Neural cell (in vitro differentiated cells): ENCODE results near the gene ADGRD2. TPM values are rescaled to one million over a fixed set of nuclear protein-coding genes. Genes with fewer than 3 reads are reported as not detected.

Experiments used
- H2AFZ ChIP-seq: fragments of 200-600, 300-800 bp; sonication (generic), shearing (Covaris generic); 2 replicates; pipeline ENCODE4 v1.6.0; 2014; ENCODE audit warnings: low read depth, mild to moderate bottlenecking, antibody characterized with exemption, low read length, moderate library complexity
- H3F3A ChIP-seq: fragments of 200-600 bp; shearing (Covaris generic); 2 replicates; pipeline ENCODE4 v1.6.1; 2016; ENCODE audit warnings: mild to moderate bottlenecking, moderate library complexity, mixed read lengths, antibody characterized with exemption, low read length; ENCODE audit not compliant: insufficient read depth, poor library complexity, severe bottlenecking
- H3K27ac ChIP-seq: fragments of 200-600, 300-800 bp; sonication (generic), shearing (Covaris generic); 2 replicates; pipeline ENCODE4 v1.5.1; 2014; ENCODE audit warnings: mild to moderate bottlenecking, low read length, moderate library complexity
- H3K27me3 ChIP-seq: fragments of 300-800, 200-600 bp; sonication (generic), shearing (Covaris generic); 2 replicates; pipeline ENCODE4 v1.6.0; 2014; ENCODE audit warnings: mild to moderate bottlenecking, low read depth, low read length, moderate library complexity; ENCODE audit not compliant: insufficient read depth
- H3K36me3 ChIP-seq: fragments of 300-800, 200-600 bp; sonication (generic), shearing (Covaris generic); 2 replicates; pipeline ENCODE4 v1.5.1; 2014; ENCODE audit warnings: mild to moderate bottlenecking, antibody characterized with exemption, low read length, moderate library complexity; ENCODE audit not compliant: insufficient read depth
- H3K4me2 ChIP-seq: fragments of 300-800, 200-600 bp; sonication (generic), shearing (Covaris generic); 2 replicates; pipeline ENCODE4 v1.6.0; 2014; ENCODE audit warnings: mild to moderate bottlenecking, low read length
- H3K4me3 ChIP-seq: fragments of 300-800, 200-600 bp; sonication (generic), shearing (Covaris generic); 2 replicates; pipeline ENCODE4 v1.5.1; 2014; ENCODE audit warnings: mild to moderate bottlenecking, low read length, moderate library complexity
- H3K79me2 ChIP-seq: fragments of 200-600 bp; shearing (Covaris generic); replicated peaks from 2 replicates; pipeline ENCODE4 v1.6.0; 2014; ENCODE audit warnings: mild to moderate bottlenecking, low read length, moderate library complexity; ENCODE audit not compliant: insufficient read depth
- H3K9ac ChIP-seq: fragments of 300-800, 200-600 bp; sonication (generic), shearing (Covaris generic); 2 replicates; pipeline ENCODE4 v1.6.1; 2016; ENCODE audit warnings: mild to moderate bottlenecking, low read length, mixed read lengths
- H3K9me2 ChIP-seq: fragments of 200-600 bp; shearing (Covaris generic); 2 replicates; pipeline ENCODE4 v1.6.1; 2016; ENCODE audit warnings: mild to moderate bottlenecking, low read length, mixed read lengths; ENCODE audit not compliant: insufficient read depth
- H3K9me3 ChIP-seq: fragments of 200-600, 300-800 bp; sonication (generic), shearing (Covaris generic); 2 replicates; pipeline ENCODE4 v1.6.1; 2016; ENCODE audit warnings: mild to moderate bottlenecking, mixed run types, low read length, moderate library complexity, mixed read lengths
- H4K20me1 ChIP-seq: fragments of 200-600 bp; shearing (Covaris generic); 2 replicates; pipeline ENCODE4 v1.6.1; 2016; ENCODE audit warnings: mild to moderate bottlenecking, mixed run types; ENCODE audit not compliant: insufficient read depth
- CTCF ChIP-seq: fragments of 450-650 bp; IDR thresholded peaks from 2 replicates; pipeline ENCODE4 v1.5.1; 2014; ENCODE audit warnings: antibody characterized with exemption, mild to moderate bottlenecking, moderate library complexity; ENCODE audit not compliant: poor library complexity, severe bottlenecking
- EP300 ChIP-seq: fragments of 450-650 bp; conservative IDR thresholded peaks from 2 replicates; pipeline ENCODE4 v1.6.1; 2014; ENCODE audit warnings: antibody characterized with exemption, mild to moderate bottlenecking, moderate library complexity; ENCODE audit not compliant: poor library complexity, severe bottlenecking
- EZH2 ChIP-seq: fragments of 200-600, 300-800 bp; shearing (Covaris generic), sonication (generic); IDR thresholded peaks from 2 replicates; pipeline ENCODE4 v1.6.1; 2014; ENCODE audit warnings: antibody characterized with exemption, low read length, borderline replicate concordance, mild to moderate bottlenecking; ENCODE audit not compliant: insufficient read depth, poor library complexity, severe bottlenecking
- MXI1 ChIP-seq: fragments of 450-650 bp; conservative IDR thresholded peaks from 2 replicates; pipeline ENCODE4 v1.6.1; 2014; ENCODE audit warnings: antibody characterized with exemption, mild to moderate bottlenecking; ENCODE audit not compliant: poor library complexity, severe bottlenecking
- POLR2AphosphoS5 ChIP-seq: IDR thresholded peaks from 2 replicates; pipeline ENCODE4 v1.6.1; 2012
- RAD21 ChIP-seq: fragments of 450-650 bp; conservative IDR thresholded peaks from 2 replicates; pipeline ENCODE4 v1.6.1; 2014; ENCODE audit warnings: antibody characterized with exemption, mild to moderate bottlenecking, moderate library complexity
- REST ChIP-seq: IDR thresholded peaks from 2 replicates; pipeline ENCODE4 v1.6.1; 2012; ENCODE audit warnings: borderline replicate concordance
- SMC3 ChIP-seq: fragments of 450-650 bp; conservative IDR thresholded peaks from 2 replicates; pipeline ENCODE4 v1.6.1; 2014; ENCODE audit warnings: antibody characterized with exemption, mild to moderate bottlenecking, moderate library complexity; ENCODE audit not compliant: poor library complexity
- TAF1 ChIP-seq: IDR thresholded peaks from 2 replicates; pipeline ENCODE4 v1.6.1; 2012; ENCODE audit warnings: low read depth
- polyA plus RNA-seq: library from polyadenylated mRNA; depleted of rRNA; stranded (reverse); fragments of >200 nt; gene quantifications from 2 replicates; pipeline ENCODE4 v1.2.3, GENCODE V29; 2014

ADGRD2 gene
- polyA plus RNA-seq, 1 donor from 2014 or later, result not detected

GRCh38 chr9:124493218-124493617 lies 43.0 kb downstream of the ADGRD2 start:
- no peaks in the 10 kb centered on the region for H3K79me2 ChIP-seq
- H3K9me3 ChIP-seq, result no peaks in the 10 kb centered on the region

GRCh38 chr9:124493794-124494479 lies 43.7 kb downstream of the ADGRD2 start:
- H3K9me2 ChIP-seq, result no peaks in the 10 kb centered on the region
- no peaks in the 10 kb centered on the region for H3K9me3 ChIP-seq
- H3F3A ChIP-seq, result no peaks in the 10 kb centered on the region
- H3K4me2 ChIP-seq, result no peak overlapping the region
- no peaks in the 10 kb centered on the region for H3K36me3 ChIP-seq
- no peak overlapping the region for H2AFZ ChIP-seq
- H3K79me2 ChIP-seq, result no peaks in the 10 kb centered on the region
- no peaks in the 10 kb centered on the region for H4K20me1 ChIP-seq
- no peak overlapping the region for H3K9ac ChIP-seq
- no peak overlapping the region for H3K27ac ChIP-seq
- peaks cover 5% of the 10 kb centered on the region for H3K27me3 ChIP-seq
- TF ChIP-seq MXI1 (no peak), REST (no peak), RAD21 (no peak), SMC3 (no peak)
- no peak overlapping the region for H3K4me3 ChIP-seq

More at GRCh38 chr9:124493218-124493617, 43.0 kb downstream of the ADGRD2 start:
- H3K4me2 ChIP-seq, result no peak overlapping the region
- H4K20me1 ChIP-seq, result no peaks in the 10 kb centered on the region
- H3K27ac ChIP-seq, result no peak overlapping the region
- H3K9me2 ChIP-seq, result no peaks in the 10 kb centered on the region
- H3K4me3 ChIP-seq, result no peak overlapping the region
- no peaks in the 10 kb centered on the region for H3F3A ChIP-seq
- peaks cover 5% of the 10 kb centered on the region for H3K27me3 ChIP-seq
- H2AFZ ChIP-seq, result no peak overlapping the region
- no peaks in the 10 kb centered on the region for H3K36me3 ChIP-seq
- TF ChIP-seq MXI1, result no peak
- no peak for TF ChIP-seq RAD21
- TF ChIP-seq EP300, result no peak
- TF ChIP-seq SMC3, result no peak
- TF ChIP-seq TAF1, result no peak
- no peak overlapping the region for H3K9ac ChIP-seq

GRCh38 chr9:124495126-124496074 lies 45.1 kb downstream of the ADGRD2 start:
- H3K9me3 ChIP-seq, result no peaks in the 10 kb centered on the region
- H3K27ac ChIP-seq, result no peak overlapping the region
- H3K9me2 ChIP-seq, result no peaks in the 10 kb centered on the region
- no peak overlapping the region for H3K4me2 ChIP-seq
- H3F3A ChIP-seq, result no peaks in the 10 kb centered on the region
- no peaks in the 10 kb centered on the region for H3K27me3 ChIP-seq
- no peaks in the 10 kb centered on the region for H4K20me1 ChIP-seq
- H2AFZ ChIP-seq, result no peak overlapping the region
- TF ChIP-seq TAF1, result no peak
- TF ChIP-seq EP300, result no peak
- TF ChIP-seq EZH2, result no peak
- TF ChIP-seq RAD21, result no peak
- TF ChIP-seq POLR2AphosphoS5, result no peak
- no peak for TF ChIP-seq SMC3
- no peak for TF ChIP-seq CTCF
- TF ChIP-seq MXI1, result no peak
- no peak for TF ChIP-seq REST
- no peak overlapping the region for H3K4me3 ChIP-seq
- H3K36me3 ChIP-seq, result no peaks in the 10 kb centered on the region
- no peaks in the 10 kb centered on the region for H3K79me2 ChIP-seq
- no peak overlapping the region for H3K9ac ChIP-seq
